ENCODE results near the gene MEOX1. TPM values are rescaled to one million over a fixed set of nuclear protein-coding genes. Genes with fewer than 3 reads are reported as not detected.
"Not testable (repeated sequence)": the region's sequence is repeated elsewhere in the genome, so short reads cannot be mapped to it uniquely, and the experiment has no call there.

Gene MEOX1
- total RNA-seq, 4 donors from 2014 or later, result 6.6 to 16.1 (median 12.9) TPM

DNA sequence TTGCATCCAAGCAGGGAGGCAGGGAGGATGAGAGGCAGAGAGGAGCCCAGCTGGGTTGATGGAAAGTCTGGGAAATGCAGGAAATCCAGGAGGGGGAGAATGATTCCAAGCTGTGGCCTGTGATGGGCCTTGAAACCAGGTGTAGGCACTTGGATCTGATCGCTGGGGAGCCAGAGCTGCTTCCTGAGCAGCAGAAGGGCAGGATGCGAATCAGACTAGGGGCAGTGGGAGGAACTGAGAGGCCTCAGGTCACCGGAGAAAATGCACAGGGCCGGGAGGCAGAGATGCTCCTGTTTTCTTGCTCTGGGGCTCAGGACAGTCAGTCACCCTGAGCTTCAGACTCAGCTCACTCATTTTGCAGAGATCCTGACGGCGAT is 29.6 kb upstream of the MEOX1 start:
- no peak for DNase-seq (ENCODE audit: extremely low spot score)
- intact Hi-C loops (cut with DNase I), result no loop called here
- TF ChIP-seq, protein P1, sequence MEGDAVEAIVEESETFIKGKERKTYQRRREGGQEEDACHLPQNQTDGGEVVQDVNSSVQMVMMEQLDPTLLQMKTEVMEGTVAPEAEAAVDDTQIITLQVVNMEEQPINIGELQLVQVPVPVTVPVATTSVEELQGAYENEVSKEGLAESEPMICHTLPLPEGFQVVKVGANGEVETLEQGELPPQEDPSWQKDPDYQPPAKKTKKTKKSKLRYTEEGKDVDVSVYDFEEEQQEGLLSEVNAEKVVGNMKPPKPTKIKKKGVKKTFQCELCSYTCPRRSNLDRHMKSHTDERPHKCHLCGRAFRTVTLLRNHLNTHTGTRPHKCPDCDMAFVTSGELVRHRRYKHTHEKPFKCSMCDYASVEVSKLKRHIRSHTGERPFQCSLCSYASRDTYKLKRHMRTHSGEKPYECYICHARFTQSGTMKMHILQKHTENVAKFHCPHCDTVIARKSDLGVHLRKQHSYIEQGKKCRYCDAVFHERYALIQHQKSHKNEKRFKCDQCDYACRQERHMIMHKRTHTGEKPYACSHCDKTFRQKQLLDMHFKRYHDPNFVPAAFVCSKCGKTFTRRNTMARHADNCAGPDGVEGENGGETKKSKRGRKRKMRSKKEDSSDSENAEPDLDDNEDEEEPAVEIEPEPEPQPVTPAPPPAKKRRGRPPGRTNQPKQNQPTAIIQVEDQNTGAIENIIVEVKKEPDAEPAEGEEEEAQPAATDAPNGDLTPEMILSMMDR (IDR thresholded peaks at IDR 0.05), result no peak
- TF ChIP-seq POLR2AphosphoS5 (IDR thresholded peaks at IDR 0.05), result no peak
- no peak for TF ChIP-seq POLR2A (IDR thresholded peaks at IDR 0.05; ENCODE audit: low read depth)
- no peak for TF ChIP-seq EP300 (IDR thresholded peaks at IDR 0.05)
- H3K27me3 ChIP-seq, result peaks cover 0 to 3% (median 0%) of the 10 kb centered on the region in 4 donors
- H3K9me3 ChIP-seq, result no peaks in the 10 kb centered on the region
- H3K4me1 ChIP-seq, result peaks cover 6 to 8% (median 7%) of the 10 kb centered on the region in 4 donors
- H3K27ac ChIP-seq (replicated peaks in 1 of 4), result no peak overlapping the region
- H3K36me3 ChIP-seq, result no peaks in the 10 kb centered on the region
- H3K4me3 ChIP-seq, result no peak overlapping the region
- 70% methylated on average over 5 of the region's 6 CpGs for WGBS

DNA sequence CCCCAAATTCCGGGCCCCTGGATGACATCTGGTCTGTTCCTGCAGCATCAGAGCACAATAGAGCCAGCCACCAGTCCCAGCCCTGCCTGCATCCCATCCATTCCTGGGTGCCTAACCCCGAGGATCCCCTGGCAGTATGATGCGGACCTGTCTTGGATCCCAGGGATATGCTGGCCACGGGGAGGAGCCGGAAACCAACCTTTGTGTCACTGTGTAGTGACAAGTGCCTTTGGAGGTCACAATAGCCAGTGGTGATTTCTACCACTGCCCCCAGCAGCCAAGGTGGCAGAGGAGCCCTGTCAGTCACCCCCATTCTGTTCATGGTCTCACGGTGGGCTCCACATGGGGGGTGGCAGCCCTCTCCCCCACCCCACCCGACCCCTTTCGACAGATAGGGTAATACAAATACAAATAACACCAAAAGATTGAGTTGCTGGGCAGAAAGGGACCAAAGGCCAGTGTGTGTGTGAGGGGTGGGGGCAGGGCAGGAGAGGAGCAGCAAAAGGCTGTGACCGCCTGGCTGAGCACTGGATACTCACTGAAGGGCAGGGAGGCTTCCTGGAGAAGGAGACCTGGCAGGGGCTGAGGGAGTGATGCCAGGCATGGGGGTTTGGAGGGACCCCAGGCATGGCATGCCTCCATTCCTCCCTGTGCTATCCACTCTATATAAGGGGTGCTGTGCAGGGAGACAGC is 29.0 kb upstream of the MEOX1 start:
- WGBS, result 82% methylated on average over 8 of the region's 9 CpGs
- no peak overlapping the region for H3K27ac ChIP-seq (replicated peaks in 1 of 4)
- H3K36me3 ChIP-seq, result no peaks in the 10 kb centered on the region
- intact Hi-C loops (cut with DNase I), result no loop called here
- no peak for TF ChIP-seq POLR2A (IDR thresholded peaks at IDR 0.05; ENCODE audit: low read depth)
- TF ChIP-seq, protein P1 (IDR thresholded peaks at IDR 0.05), result no peak
- no peak for TF ChIP-seq POLR2AphosphoS5 (IDR thresholded peaks at IDR 0.05)
- no peak for TF ChIP-seq EP300 (IDR thresholded peaks at IDR 0.05)
- H3K4me3 ChIP-seq, result no peak overlapping the region
- no peak for DNase-seq (ENCODE audit: extremely low spot score)
- H3K9me3 ChIP-seq, result no peaks in the 10 kb centered on the region
- H3K4me1 ChIP-seq, result peaks cover under 1 to 2% (median 2%) of the 10 kb centered on the region in 4 donors
- peaks cover 0 to 3% (median 0%) of the 10 kb centered on the region in 4 donors for H3K27me3 ChIP-seq

DNA sequence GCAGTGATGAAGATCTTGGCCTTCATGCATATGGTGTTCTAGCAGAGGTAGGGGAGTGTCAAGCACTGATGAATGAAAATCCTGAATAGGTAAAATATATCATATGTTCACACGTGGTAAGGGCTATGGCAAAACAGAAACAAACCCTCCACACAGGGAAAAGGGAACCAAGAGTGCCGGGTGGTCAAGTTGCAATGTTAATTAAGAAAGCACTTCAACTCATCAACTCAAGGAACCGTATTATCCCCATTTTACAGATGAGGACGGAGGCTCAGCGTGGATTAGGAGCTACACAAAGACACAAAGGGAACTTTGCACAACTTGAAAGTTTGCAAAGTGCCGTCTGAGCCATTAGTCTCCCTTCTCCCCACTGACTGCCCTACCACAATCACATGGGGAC is 28.1 kb upstream of the MEOX1 start:
- Histone ChIP-seq H3K27ac (replicated peaks in 1 of 4) (no peak overlapping the region), H3K27me3 (peaks cover 0 to 3% (median 0%) of the 10 kb centered on the region in 4 donors), H3K9me3 (no peaks in the 10 kb centered on the region), H3K4me3 (no peak overlapping the region), H3K36me3 (no peaks in the 10 kb centered on the region), H3K4me1 (no peaks in the 10 kb centered on the region)
- intact Hi-C loops (cut with DNase I), result no loop called here
- DNase-seq (ENCODE audit: extremely low spot score), result no peak
- WGBS, result 81% methylated on average over 5 of the region's 6 CpGs
- TF ChIP-seq POLR2A (IDR thresholded peaks at IDR 0.05; ENCODE audit: low read depth) (no peak), POLR2AphosphoS5 (IDR thresholded peaks at IDR 0.05) (no peak), EP300 (IDR thresholded peaks at IDR 0.05) (no peak)

DNA sequence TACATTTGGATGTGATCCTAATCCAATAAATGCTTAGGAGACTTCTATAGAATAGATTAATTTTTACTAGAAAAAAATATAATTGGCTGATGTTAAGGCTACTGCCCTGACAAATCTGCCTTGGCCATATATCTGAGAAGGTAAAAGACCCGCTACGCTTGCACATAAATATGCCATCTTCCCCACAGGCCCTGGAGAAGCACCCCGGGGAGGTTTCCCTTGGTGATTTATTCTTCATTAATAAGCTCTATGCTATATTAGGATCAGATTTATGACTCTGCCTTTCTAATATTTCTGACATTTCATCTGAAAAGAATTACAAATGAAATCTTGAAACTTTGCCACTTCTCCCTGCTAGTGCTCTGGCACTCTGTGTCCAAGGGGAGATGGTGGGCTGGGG is 27.4 kb upstream of the MEOX1 start:
- TF ChIP-seq POLR2A (IDR thresholded peaks at IDR 0.05; ENCODE audit: low read depth) (no peak), EP300 (IDR thresholded peaks at IDR 0.05) (no peak), POLR2AphosphoS5 (IDR thresholded peaks at IDR 0.05) (no peak)
- TF ChIP-seq, protein P1 (IDR thresholded peaks at IDR 0.05), result no peak
- H3K4me1 ChIP-seq, result no peaks in the 10 kb centered on the region
- peaks cover 0 to 3% (median 0%) of the 10 kb centered on the region in 4 donors for H3K27me3 ChIP-seq
- no peaks in the 10 kb centered on the region for H3K9me3 ChIP-seq
- H3K27ac ChIP-seq (replicated peaks in 1 of 4), result no peak overlapping the region
- intact Hi-C loops (cut with DNase I), result no loop called here
- no peaks in the 10 kb centered on the region for H3K36me3 ChIP-seq
- no peak overlapping the region for H3K4me3 ChIP-seq
- no peak for DNase-seq (ENCODE audit: extremely low spot score)
- WGBS, result 91% methylated on average over 3 of the region's 3 CpGs

DNA sequence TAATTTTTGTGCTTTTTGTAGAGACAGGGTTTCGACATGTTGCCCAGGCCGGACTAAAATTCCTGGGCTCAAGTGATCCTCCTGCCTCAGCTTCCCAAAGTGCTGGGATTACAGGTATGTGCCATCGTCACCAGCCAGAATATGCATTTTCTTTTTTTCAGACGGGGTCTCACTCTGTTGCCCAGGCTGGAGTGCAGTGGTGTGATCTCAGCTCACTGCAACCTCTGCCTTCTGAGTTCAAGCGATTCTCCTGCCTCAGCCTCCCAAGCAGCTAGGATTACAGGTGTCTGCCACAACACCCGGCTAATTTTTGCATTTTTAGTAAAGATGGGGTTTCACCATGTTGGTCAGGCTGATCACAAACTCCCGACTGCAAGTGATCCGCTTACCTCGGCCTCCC is 25.2 kb upstream of the MEOX1 start:
- H3K9me3 ChIP-seq; H3K36me3 ChIP-seq; H3K27me3 ChIP-seq; H3K27ac ChIP-seq (replicated peaks in 1 of 4); intact Hi-C loops (cut with DNase I); H3K4me3 ChIP-seq; DNase-seq (ENCODE audit: extremely low spot score); H3K4me1 ChIP-seq: not testable (repeated sequence)
- WGBS, result 91% methylated on average over 8 of the region's 9 CpGs
